Stimulated activated CD8-positive, alpha-beta memory T cell treated with anti-CD3 and anti-CD28 coated beads, Interleukin-15, amount 100 ng/mL, for 24 hours (primary cell): ENCODE measurements around the gene SLC38A3.
A peak's percentile ranks its signal among the peaks of the same experiment; 100 is the strongest.
"Not testable (repeated sequence)": the region's sequence is repeated elsewhere in the genome, so short reads cannot be mapped to it uniquely, and the experiment has no call there.

Source experiments
- DNase-seq: peaks from one replicate; pipeline ENCODE4 v3.0.0-alpha.2; 2020; ENCODE audit warnings: low read depth

Gene SLC38A3

GRCh38 chr3:50211930-50212329 lies 6.9 kb downstream of the SLC38A3 start:
- no peak for DNase-seq

DNA sequence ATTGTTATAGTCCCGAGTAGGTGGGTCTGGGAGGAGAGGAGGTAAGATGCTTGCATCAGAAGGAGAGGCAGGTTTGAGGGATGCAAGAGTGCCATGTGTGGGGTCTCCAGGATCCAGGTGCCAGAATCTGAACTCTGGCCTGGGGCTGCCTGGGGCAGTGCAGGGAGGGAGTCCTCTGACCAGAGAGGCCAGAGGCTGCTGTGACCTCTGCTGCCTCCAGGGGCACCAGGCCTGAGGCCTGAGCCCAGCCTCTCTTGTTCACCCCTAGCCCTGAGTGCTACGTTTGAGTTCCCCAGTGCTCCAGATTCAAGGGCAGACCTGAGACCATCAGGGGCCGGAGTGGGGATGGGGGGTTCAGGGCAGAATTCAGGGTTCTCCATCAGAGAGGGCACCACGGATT lies 7.4 kb downstream of the SLC38A3 start:
- no peak for DNase-seq

DNA sequence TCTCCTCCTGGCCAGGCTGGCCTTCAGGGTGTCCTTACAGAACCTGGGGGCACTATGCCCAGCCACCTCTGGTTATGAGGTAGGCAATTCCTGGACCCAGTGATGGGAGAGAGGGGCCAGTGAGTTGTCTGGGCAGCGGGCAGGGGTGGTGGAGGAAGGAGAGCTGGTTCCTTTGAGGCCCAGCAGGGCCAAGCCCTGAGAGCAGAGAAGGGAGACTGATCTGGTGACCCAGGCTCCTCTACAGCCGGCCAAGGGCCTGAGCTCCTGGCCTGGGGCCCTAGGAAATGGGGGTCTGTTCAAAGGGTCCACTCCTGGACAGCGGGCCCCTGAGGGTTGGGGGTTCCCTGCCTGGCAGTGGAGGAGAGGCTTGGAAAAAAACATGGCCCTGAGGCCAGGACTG lies 7.9 kb downstream of the SLC38A3 start:
- DNase-seq = no peak

GRCh38 chr3:50213373-50213772 lies 8.3 kb downstream of the SLC38A3 start:
- no peak for DNase-seq

DNA sequence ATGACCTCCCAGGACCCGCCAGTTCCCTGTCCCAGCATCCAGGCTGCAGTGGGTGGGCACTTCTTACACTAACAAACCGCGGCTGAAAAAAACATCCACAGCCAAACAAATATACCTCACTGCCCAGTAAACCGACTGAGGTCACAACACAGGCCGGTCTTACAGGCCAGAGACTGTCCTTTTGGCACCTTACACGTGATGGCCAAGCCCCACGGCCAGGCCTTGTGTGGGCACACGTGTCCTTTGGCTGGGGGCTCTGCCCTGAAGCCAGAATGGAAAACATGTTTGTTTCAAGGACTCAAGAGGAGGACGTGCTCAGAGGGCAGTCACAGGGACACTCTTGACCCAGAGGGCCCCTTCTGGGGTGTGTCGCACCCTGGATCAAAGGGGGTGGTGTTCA lies 9.8 kb downstream of the SLC38A3 start:
- DNase-seq = no peak

- DNase-seq = no peak
Observed at GRCh38 chr3:50215529-50215928, 10.5 kb downstream of the SLC38A3 start.

DNA sequence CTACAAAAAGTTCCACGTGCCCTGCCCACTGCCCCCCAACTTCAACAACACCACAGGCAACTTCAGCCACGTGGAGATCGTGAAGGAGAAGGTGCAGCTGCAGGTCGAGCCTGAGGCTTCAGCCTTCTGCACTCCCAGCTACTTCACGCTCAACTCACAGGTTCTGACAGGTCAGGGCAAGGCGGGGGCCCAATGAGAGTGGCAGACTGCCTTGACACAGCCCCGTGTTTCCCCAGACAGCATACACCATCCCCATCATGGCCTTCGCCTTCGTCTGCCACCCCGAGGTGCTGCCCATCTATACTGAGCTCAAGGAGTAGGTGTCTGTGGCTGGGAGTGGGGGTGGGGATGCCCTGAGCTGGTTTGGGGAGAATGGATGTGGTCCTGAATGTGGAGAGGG lies 12.6 kb downstream of the SLC38A3 start:
- DNase-seq = no peak

- no peak for DNase-seq
Observed at GRCh38 chr3:50218448-50218847, 13.4 kb downstream of the SLC38A3 start.

GRCh38 chr3:50219285-50219684 lies 14.2 kb downstream of the SLC38A3 start:
- no peak for DNase-seq

DNA sequence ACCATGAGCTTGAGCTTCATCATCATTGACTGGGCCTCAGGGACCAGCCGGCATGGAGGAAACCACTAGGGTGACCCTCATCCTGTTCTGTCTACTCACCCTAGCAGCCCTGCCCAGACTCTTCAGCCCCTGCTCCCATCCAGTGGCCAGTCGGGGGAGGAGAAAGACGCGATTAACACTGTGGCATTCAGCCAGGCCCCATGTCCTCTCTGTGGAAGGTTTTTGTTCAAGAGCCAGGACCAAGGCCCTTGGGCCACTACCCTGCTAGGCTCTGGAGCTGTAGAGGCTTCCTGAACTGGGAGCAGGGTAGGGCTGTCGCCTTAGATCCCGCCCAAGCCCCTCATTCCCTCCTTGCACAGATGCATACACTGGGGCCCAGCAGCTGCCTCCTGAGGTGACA lies 15.0 kb downstream of the SLC38A3 start:
- no peak for DNase-seq

DNA sequence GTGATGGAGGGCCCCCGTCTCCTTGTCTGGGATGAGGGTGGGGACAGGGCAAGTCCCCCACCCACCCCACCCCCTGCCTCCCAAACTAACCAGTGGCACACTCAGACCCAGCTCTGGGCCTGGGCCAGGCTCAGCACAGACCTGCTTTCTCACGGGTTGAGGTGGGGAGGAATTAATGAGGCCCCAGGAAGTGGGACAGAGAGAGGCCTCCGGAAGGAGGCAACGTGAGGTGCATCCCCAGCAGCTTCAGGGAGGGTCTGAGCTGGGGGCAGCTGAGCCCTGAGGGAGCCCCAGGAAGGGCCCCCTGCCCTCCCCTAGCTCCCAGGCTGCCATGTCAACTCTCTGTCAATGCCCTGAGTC lies 16.0 kb downstream of the SLC38A3 start:
- DNase-seq = no peak

DNA sequence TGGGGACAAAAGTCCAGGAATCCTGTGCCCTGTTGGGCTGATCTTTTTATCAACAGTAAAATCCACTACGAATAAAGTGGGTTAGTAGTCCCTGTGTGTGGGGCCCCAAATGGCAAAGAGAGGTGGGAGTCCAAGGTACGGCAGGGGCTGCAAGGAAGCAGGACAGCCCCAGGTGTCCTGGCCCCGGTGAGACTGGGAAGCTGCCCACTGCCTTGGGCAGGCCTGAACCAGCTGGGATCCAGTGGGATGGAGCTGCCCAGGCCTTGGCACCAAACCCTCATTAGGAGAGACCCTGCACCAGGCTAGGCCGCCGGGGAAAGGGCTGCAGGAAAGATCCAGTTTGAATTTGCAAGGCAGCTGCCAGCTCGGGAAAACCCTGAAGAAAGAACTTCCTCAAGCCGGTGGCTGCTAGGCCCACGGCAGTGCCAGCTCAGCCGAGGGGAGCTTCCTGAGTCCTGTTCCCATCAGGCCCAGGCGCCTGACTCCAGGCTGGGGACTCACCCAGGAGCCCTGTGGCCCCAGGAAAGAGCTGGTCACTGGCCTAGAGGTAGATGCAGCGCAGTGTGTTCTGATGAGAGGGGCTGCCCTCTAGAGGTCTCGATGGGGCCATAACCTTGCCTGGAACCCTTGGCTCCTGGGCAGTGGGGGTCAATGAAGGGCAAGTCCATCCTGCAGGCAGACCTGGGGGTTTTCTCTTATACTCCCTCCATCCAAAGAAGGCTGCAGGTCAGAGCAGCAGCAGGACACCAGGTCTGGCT lies 16.5 kb downstream of the SLC38A3 start:
- no peak for DNase-seq

- DNase-seq = no peak
Observed at GRCh38 chr3:50222169-50222528, 17.1 kb downstream of the SLC38A3 start.

GRCh38 chr3:50224639-50225038 lies 19.6 kb downstream of the SLC38A3 start:
- no peak for DNase-seq

DNA sequence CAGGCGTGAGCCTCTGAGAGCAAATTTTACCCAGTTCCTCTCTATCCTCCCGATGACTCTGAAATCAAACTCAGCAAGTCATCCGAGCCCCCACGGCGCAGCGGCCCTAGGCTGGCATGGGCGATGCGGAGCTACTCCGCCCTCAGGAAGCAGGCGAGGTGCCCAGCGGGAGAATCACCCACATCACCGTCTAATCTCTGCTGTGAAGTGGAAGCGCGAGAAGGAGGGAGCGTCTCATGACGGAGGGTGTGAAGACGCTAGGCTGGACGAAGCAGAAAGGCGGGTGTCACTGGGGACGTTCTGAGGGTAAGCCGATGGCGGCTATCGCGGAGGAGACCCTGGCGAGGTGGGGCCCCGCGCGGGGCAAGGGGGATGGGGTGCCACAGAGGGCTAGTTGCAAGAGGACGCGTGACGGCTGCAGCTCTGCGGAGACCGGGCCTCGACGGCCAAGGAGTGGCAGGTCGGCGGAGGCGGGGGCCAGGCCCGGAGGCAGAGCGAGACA lies 21.9 kb downstream of the SLC38A3 start:
- DNase-seq = no peak

GRCh38 chr3:50227390-50228183 lies 22.5 kb downstream of the SLC38A3 start:
- peak; percentile 71 for DNase-seq

DNA sequence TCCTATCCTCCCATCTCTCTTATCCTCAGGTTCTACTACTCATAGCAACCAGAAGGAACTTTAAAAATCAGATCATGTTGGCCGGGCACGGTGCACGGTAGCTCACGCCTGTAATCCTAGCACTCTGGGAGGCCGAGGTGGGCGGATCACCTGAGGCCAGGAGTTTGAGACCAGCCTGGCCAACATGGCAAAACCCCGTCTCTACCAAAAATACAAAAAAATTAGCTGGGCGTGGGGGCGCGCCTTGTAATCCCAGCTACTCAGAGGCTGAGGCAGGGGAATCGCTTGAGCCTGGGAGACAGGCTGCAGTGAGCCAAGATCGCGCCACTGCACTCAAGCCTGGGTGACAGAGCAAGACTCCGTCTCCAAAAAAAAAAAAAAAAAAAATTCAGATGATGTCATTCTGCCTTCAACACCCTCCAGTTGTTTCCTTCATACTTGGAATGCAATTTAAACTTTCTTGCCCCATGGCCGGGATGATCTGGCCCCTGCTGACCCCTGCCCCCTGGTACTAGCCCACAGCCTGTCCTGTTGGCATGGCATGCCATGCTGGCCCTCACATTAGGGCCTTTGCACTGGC lies 23.2 kb downstream of the SLC38A3 start:
- DNase-seq = not testable (repeated sequence)

DNA sequence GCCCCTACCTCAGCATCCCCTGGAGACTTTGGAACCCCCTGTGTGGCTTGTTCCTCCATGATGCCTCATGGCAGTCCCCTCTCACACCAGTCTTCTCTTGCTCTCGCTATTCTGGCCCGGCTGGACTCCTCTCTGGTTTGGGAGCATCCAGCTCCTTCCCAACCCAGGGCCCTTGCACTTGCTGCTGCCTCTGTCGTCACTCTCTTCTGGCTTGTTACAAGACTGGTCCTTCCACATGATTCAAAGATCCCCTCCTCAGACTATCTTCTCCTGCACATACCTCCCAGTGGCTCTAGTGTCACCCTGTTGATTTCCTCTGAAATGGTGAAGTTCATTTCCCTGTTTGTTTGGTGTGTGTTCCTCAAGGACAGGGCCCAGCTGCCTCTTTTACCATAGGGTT lies 24.4 kb downstream of the SLC38A3 start:
- DNase-seq = no peak

GRCh38 chr3:50230104-50230793 lies 25.2 kb downstream of the SLC38A3 start:
- no peak for DNase-seq

DNA sequence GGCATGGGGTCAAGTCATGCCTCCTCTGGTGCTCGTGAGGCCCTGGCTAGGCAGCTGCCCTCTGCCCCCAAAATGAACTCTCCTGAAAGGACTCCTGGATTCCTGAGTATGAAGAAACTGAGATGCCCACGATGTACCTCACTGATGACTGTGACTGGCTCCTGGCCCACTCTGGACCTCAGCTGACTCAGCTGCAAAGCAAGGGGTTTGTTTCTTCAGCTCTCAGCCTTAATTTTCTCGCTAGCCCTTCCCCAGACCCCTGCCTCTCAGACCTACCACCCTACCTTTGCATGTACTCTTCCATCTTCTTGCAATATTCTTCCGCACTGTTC lies 25.7 kb downstream of the SLC38A3 start:
- no peak for DNase-seq

DNA sequence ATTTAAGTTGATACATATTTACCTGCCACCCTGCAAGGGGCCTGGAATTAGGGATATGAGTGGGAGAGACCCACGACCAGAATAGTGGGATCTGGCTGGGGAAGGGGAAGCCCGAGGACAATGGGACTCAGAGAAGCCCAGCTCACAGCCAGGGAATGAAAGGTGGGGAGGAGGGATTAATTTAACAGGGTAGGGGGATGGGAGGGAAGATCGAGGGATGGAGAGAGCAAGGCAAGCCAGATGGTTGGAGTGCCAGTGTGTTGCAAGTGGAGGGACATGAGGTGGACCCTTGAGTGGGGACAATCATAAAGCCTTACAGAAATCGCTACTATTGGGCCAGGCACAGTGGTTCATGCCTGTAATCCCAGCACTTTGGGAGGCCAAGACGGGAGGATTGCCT lies 26.5 kb downstream of the SLC38A3 start:
- DNase-seq = no peak

GRCh38 chr3:50232303-50232702 lies 27.2 kb downstream of the SLC38A3 start:
- no peak for DNase-seq

DNA sequence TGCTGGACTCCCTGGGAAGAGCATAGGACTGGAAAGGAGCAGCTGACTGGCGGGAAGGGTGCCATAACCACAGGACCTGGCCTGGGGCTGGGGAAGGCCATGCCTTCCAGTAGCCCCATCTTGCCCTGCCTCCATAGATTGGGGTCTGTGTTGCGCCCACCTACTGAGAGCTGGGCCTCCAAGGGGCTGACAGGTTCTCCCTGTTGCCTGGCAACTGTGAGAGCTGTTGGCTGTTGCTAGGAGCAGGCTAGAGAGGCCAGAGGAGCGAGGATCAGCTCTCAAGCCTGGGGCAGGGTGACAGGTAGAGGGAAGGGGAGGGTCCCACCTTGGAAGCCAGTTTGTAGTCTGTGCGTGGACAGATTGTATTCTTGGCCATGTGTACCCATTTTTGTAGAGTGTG lies 28.1 kb downstream of the SLC38A3 start:
- DNase-seq = no peak
